HG03469 (cell line): ENCODE measurements around the gene ANO4.
"Not testable (repeated sequence)": the region's sequence is repeated elsewhere in the genome, so short reads cannot be mapped to it uniquely, and the experiment has no call there.

ENCODE experiments used
- ATAC-seq: cut with Tn5 transposase; IDR thresholded peaks from one replicate; pipeline ENCODE4 v1.9.1; 2021; ENCODE audit warnings: mild to moderate bottlenecking, moderate library complexity, moderate number of reproducible peaks; ENCODE audit not compliant: unreplicated experiment

Gene ANO4

GRCh38 chr12:101027200-101027599 is 232.6 kb downstream of the ANO4 start:
- ATAC-seq = no peak

GRCh38 chr12:101027816-101028215 is 233.2 kb downstream of the ANO4 start:
- ATAC-seq = no peak

- ATAC-seq = peak; percentile 51
Measured at GRCh38 chr12:101038289-101038871, 243.8 kb downstream of the ANO4 start.

- ATAC-seq = no peak
Measured at GRCh38 chr12:101039848-101040531, 245.4 kb downstream of the ANO4 start.

GRCh38 chr12:101040936-101041335 is 246.4 kb downstream of the ANO4 start:
- ATAC-seq = no peak

- ATAC-seq = no peak
Measured at GRCh38 chr12:101042211-101042610, 247.6 kb downstream of the ANO4 start.

- no peak for ATAC-seq
Measured at GRCh38 chr12:101044512-101045059, 250.0 kb downstream of the ANO4 start.

- no peak for ATAC-seq
Measured at GRCh38 chr12:101045486-101046464, 251.2 kb downstream of the ANO4 start.

- ATAC-seq = no peak
Measured at GRCh38 chr12:101047652-101048051, 253.1 kb downstream of the ANO4 start.

- no peak for ATAC-seq
Measured at GRCh38 chr12:101050631-101051030, 256.1 kb downstream of the ANO4 start.

GRCh38 chr12:101051151-101051550 is 256.6 kb downstream of the ANO4 start:
- no peak for ATAC-seq

- no peak for ATAC-seq
Measured at GRCh38 chr12:101051901-101052550, 257.4 kb downstream of the ANO4 start.

GRCh38 chr12:101053203-101053602 is 258.6 kb downstream of the ANO4 start:
- no peak for ATAC-seq

GRCh38 chr12:101055940-101056339 is 261.4 kb downstream of the ANO4 start:
- no peak for ATAC-seq

GRCh38 chr12:101062508-101062907 is 267.9 kb downstream of the ANO4 start:
- not testable (repeated sequence) for ATAC-seq

GRCh38 chr12:101064721-101065120 is 270.1 kb downstream of the ANO4 start:
- ATAC-seq = no peak

GRCh38 chr12:101066489-101066888 is 271.9 kb downstream of the ANO4 start:
- ATAC-seq = no peak

- no peak for ATAC-seq
Measured at GRCh38 chr12:101068402-101068801, 273.8 kb downstream of the ANO4 start.

- ATAC-seq = no peak
Measured at GRCh38 chr12:101068836-101069235, 274.3 kb downstream of the ANO4 start.

GRCh38 chr12:101074940-101075680 is 280.5 kb downstream of the ANO4 start:
- ATAC-seq = peak; percentile 64
